Naive thymus-derived CD8-positive, alpha-beta T cell (primary cell): ENCODE measurements around the gene ASTN2. TPM values are rescaled to one million over a fixed set of nuclear protein-coding genes. Genes with fewer than 3 reads are reported as not detected.

Experiments
- ATAC-seq, 2 donors: fragments of 150-1000 bp; cut with Tn5 transposase in 1 of 2; sonication (Bioruptor Pico), chemical (Tn5 transposase) in 1 of 2; 1 replicate in 1 of 2; 2 replicates in 1 of 2; pipeline ENCODE4 v1.10.0; 2021; ENCODE audit warnings: mild to moderate bottlenecking in 2 of 2, moderate library complexity in 2 of 2
- POLR2A ChIA-PET: fragments of 350-600 bp; sonication (Branson Sonifier 250); formaldehyde crosslinking; loops from one replicate; lab custom pipeline; 2021; ENCODE audit warnings: antibody characterized with exemption; lab: Charles Lee
- DNase-seq, 10 donors: peaks; one replicate each; pipeline versions ENCODE4 v3.0.0 to v3.0.0-alpha.2; 2020 to 2022
- H3K27ac Mint-ChIP-seq, 10 donors: one replicate each; pipeline ENCODE4 v1.8.0; 2020 to 2022; ENCODE audit warnings: mild to moderate bottlenecking in 10 of 10, mixed read lengths in 10 of 10, moderate library complexity in 4 of 10, inconsistent platforms in 1 of 10
- H3K27me3 Mint-ChIP-seq, 5 donors: one replicate each; pipeline ENCODE4 v1.8.0; 2021 to 2022; ENCODE audit warnings: mixed read lengths in 5 of 5
- H3K36me3 Mint-ChIP-seq, 3 donors: one replicate each; pipeline ENCODE4 v1.8.0; 2020 to 2022; ENCODE audit warnings: mixed read lengths in 3 of 3, mild to moderate bottlenecking in 2 of 3, inconsistent platforms in 1 of 3
- H3K4me1 Mint-ChIP-seq, 4 donors: one replicate each; pipeline ENCODE4 v1.8.0; 2021 to 2022; ENCODE audit warnings: mixed read lengths in 4 of 4
- H3K4me3 Mint-ChIP-seq, 10 donors: one replicate each; pipeline ENCODE4 v1.8.0; 2020 to 2022; ENCODE audit warnings: mild to moderate bottlenecking in 10 of 10, mixed read lengths in 10 of 10, moderate library complexity in 6 of 10, inconsistent platforms in 1 of 10
- H3K9me3 Mint-ChIP-seq, 9 donors: one replicate each; pipeline ENCODE4 v1.8.0; 2020 to 2022; ENCODE audit warnings: mixed read lengths in 9 of 9, mild to moderate bottlenecking in 3 of 9, inconsistent platforms in 1 of 9, moderate library complexity in 1 of 9
- polyA plus RNA-seq, 3 donors: library from polyadenylated mRNA; unstranded; fragments of 300-500 nt; fragmentation: Illumina TruSeq; gene quantifications; one replicate each; pipeline ENCODE4 v1.2.3, GENCODE V29; 2021
- total RNA-seq, 8 experiments: library from RNA in 2 of 8; stranded (reverse) in 2 of 8; gene quantifications; one replicate each; pipeline ENCODE4 v1.2.3 and lab custom pipeline; 2021 to 2026

Gene ASTN2
- total and polyA plus RNA-seq, 5 experiments from 2014 or later = 1.2 to 3.8 (median 3.2) TPM

- no peak for ATAC-seq
- POLR2A ChIA-PET = no interaction called here
- Mint-ChIP-seq H3K4me1 (peaks cover 0 to 1% (median 0%) of the 10 kb centered on the region in 4 donors), H3K36me3 (peaks cover 0 to 18% (median 4%) of the 10 kb centered on the region in 3 donors), H3K27ac (no peak overlapping the region), H3K27me3 (no peaks in the 10 kb centered on the region), H3K9me3 (no peaks in the 10 kb centered on the region), H3K4me3 (no peak overlapping the region)
- DNase-seq = no peak
Observed at GRCh38 chr9:116389541-116390302, 1025.1 kb downstream of the ASTN2 start.

GRCh38 chr9:116387934-116388698 lies 1026.7 kb downstream of the ASTN2 start:
- peaks cover 0 to 14% (median 4%) of the 10 kb centered on the region in 3 donors for H3K36me3 Mint-ChIP-seq
- ATAC-seq = no peak

GRCh38 chr9:116383936-116384335 lies 1030.9 kb downstream of the ASTN2 start:
- no peak for ATAC-seq
- Mint-ChIP-seq H3K27me3 (no peaks in the 10 kb centered on the region), H3K4me1 (peaks cover 0 to 1% (median 0%) of the 10 kb centered on the region in 4 donors), H3K4me3 (no peak overlapping the region), H3K36me3 (peaks cover 0 to 6% (median 4%) of the 10 kb centered on the region in 3 donors), H3K9me3 (no peaks in the 10 kb centered on the region), H3K27ac (no peak overlapping the region)
- POLR2A ChIA-PET = no interaction called here
- DNase-seq = no peak

More at GRCh38 chr9:116387934-116388698, 1026.7 kb downstream of the ASTN2 start:
- DNase-seq = no peak
- Mint-ChIP-seq H3K9me3 (no peaks in the 10 kb centered on the region), H3K4me1 (peaks cover 0 to 1% (median 0%) of the 10 kb centered on the region in 4 donors), H3K27ac (peak overlapping the region in 1 of 10 donors; percentile 57), H3K27me3 (no peaks in the 10 kb centered on the region), H3K4me3 (no peak overlapping the region)
- POLR2A ChIA-PET = no interaction called here

- Mint-ChIP-seq H3K27ac (no peak overlapping the region), H3K9me3 (no peaks in the 10 kb centered on the region), H3K36me3 (peaks cover 0 to 6% (median 4%) of the 10 kb centered on the region in 3 donors), H3K4me1 (peaks cover 0 to 1% (median 0%) of the 10 kb centered on the region in 4 donors), H3K4me3 (no peak overlapping the region), H3K27me3 (no peaks in the 10 kb centered on the region)
- no peak for DNase-seq
- POLR2A ChIA-PET = no interaction called here
- ATAC-seq = no peak
Observed at GRCh38 chr9:116383133-116383532, 1031.7 kb downstream of the ASTN2 start.

- Mint-ChIP-seq H3K36me3 (peaks cover 0 to 4% (median 3%) of the 10 kb centered on the region in 3 donors), H3K4me1 (no peaks in the 10 kb centered on the region), H3K27ac (no peak overlapping the region), H3K27me3 (no peaks in the 10 kb centered on the region), H3K9me3 (no peaks in the 10 kb centered on the region), H3K4me3 (no peak overlapping the region)
- no peak for DNase-seq
- POLR2A ChIA-PET = no interaction called here
- ATAC-seq = no peak
Observed at GRCh38 chr9:116382053-116382452, 1032.8 kb downstream of the ASTN2 start.

- Mint-ChIP-seq H3K27me3 (no peaks in the 10 kb centered on the region), H3K27ac (no peak overlapping the region), H3K36me3 (peaks cover 0 to 4% (median 3%) of the 10 kb centered on the region in 3 donors), H3K4me1 (no peaks in the 10 kb centered on the region), H3K9me3 (no peaks in the 10 kb centered on the region), H3K4me3 (no peak overlapping the region)
- no peak for ATAC-seq
- POLR2A ChIA-PET = no interaction called here
- DNase-seq = no peak
Observed at GRCh38 chr9:116381350-116381749, 1033.5 kb downstream of the ASTN2 start.

GRCh38 chr9:116380496-116380995 lies 1034.3 kb downstream of the ASTN2 start:
- Mint-ChIP-seq H3K4me1 (no peaks in the 10 kb centered on the region), H3K9me3 (no peaks in the 10 kb centered on the region), H3K4me3 (no peak overlapping the region), H3K36me3 (peaks cover 0 to 3% (median 2%) of the 10 kb centered on the region in 3 donors), H3K27me3 (no peaks in the 10 kb centered on the region), H3K27ac (no peak overlapping the region)
- DNase-seq (no peak), ATAC-seq (no peak)
- POLR2A ChIA-PET = no interaction called here

GRCh38 chr9:116379821-116380220 lies 1035.0 kb downstream of the ASTN2 start:
- Mint-ChIP-seq H3K4me3 (no peak overlapping the region), H3K36me3 (no peaks in the 10 kb centered on the region), H3K27me3 (no peaks in the 10 kb centered on the region), H3K4me1 (no peaks in the 10 kb centered on the region), H3K27ac (no peak overlapping the region), H3K9me3 (peaks cover 0 to 5% (median 0%) of the 10 kb centered on the region in 9 donors)
- ATAC-seq = no peak
- POLR2A ChIA-PET = no interaction called here
- no peak for DNase-seq

GRCh38 chr9:116378873-116379272 lies 1036.0 kb downstream of the ASTN2 start:
- POLR2A ChIA-PET = no interaction called here
- H3K36me3 Mint-ChIP-seq = no peaks in the 10 kb centered on the region
- ATAC-seq (no peak), DNase-seq (no peak)
- H3K4me3 Mint-ChIP-seq = no peak overlapping the region
- peaks cover 0 to 6% (median 0%) of the 10 kb centered on the region in 9 donors for H3K9me3 Mint-ChIP-seq
- no peak overlapping the region for H3K27ac Mint-ChIP-seq
- no peaks in the 10 kb centered on the region for H3K27me3 Mint-ChIP-seq
- no peaks in the 10 kb centered on the region for H3K4me1 Mint-ChIP-seq

GRCh38 chr9:116377179-116377798 lies 1037.6 kb downstream of the ASTN2 start:
- H3K9me3 Mint-ChIP-seq = peaks cover 0 to 7% (median 0%) of the 10 kb centered on the region in 9 donors
- POLR2A ChIA-PET = no interaction called here
- ATAC-seq (no peak), DNase-seq (no peak)
- H3K27me3 Mint-ChIP-seq = no peaks in the 10 kb centered on the region
- H3K4me1 Mint-ChIP-seq = no peaks in the 10 kb centered on the region
- no peaks in the 10 kb centered on the region for H3K36me3 Mint-ChIP-seq
- H3K4me3 Mint-ChIP-seq = no peak overlapping the region
- H3K27ac Mint-ChIP-seq = no peak overlapping the region
